NK-92 treated with Interleukin-12 subunit alpha and Interleukin-12 subunit beta, amount 100 ng/mL, for 24 hours (cell line): ENCODE results near the gene DDX11.
"Not testable (repeated sequence)": the region's sequence is repeated elsewhere in the genome, so short reads cannot be mapped to it uniquely, and the experiment has no call there.

Source experiments
- DNase-seq: peaks from one replicate; lab custom pipeline; 2025; lab: John Stamatoyannopoulos, UW

Gene DDX11

GRCh38 chr12:31067656-31068055 lies 6.0 kb upstream of the DDX11 start:
- DNase-seq, result not testable (repeated sequence)

GRCh38 chr12:31070971-31071740 lies 2.5 kb upstream of the DDX11 start:
- not testable (repeated sequence) for DNase-seq

- not testable (repeated sequence) for DNase-seq
Measured at GRCh38 chr12:31072962-31073361, 698 bp upstream of the DDX11 start.

GRCh38 chr12:31074333-31074874 lies 744 bp downstream of the DDX11 start:
- DNase-seq, result not testable (repeated sequence)

GRCh38 chr12:31076150-31076549 lies 2.5 kb downstream of the DDX11 start:
- DNase-seq, result not testable (repeated sequence)

GRCh38 chr12:31077095-31077494 lies 3.4 kb downstream of the DDX11 start:
- DNase-seq, result not testable (repeated sequence)

GRCh38 chr12:31077998-31078397 lies 4.3 kb downstream of the DDX11 start:
- not testable (repeated sequence) for DNase-seq

GRCh38 chr12:31079421-31079820 lies 5.8 kb downstream of the DDX11 start:
- DNase-seq, result not testable (repeated sequence)

- DNase-seq, result not testable (repeated sequence)
Measured at GRCh38 chr12:31080221-31080620, 6.6 kb downstream of the DDX11 start.

GRCh38 chr12:31081274-31081673 lies 7.6 kb downstream of the DDX11 start:
- DNase-seq, result not testable (repeated sequence)

GRCh38 chr12:31084241-31084640 lies 10.6 kb downstream of the DDX11 start:
- not testable (repeated sequence) for DNase-seq

GRCh38 chr12:31086032-31086431 lies 12.4 kb downstream of the DDX11 start:
- DNase-seq, result not testable (repeated sequence)

GRCh38 chr12:31087486-31087885 lies 13.8 kb downstream of the DDX11 start:
- not testable (repeated sequence) for DNase-seq

GRCh38 chr12:31087956-31088355 lies 14.3 kb downstream of the DDX11 start:
- not testable (repeated sequence) for DNase-seq

GRCh38 chr12:31089072-31089471 lies 15.4 kb downstream of the DDX11 start:
- DNase-seq, result no peak

- not testable (repeated sequence) for DNase-seq
Measured at GRCh38 chr12:31091629-31092028, 18.0 kb downstream of the DDX11 start.

GRCh38 chr12:31092718-31093117 lies 19.1 kb downstream of the DDX11 start:
- DNase-seq, result not testable (repeated sequence)

GRCh38 chr12:31095080-31095860 lies 21.6 kb downstream of the DDX11 start:
- not testable (repeated sequence) for DNase-seq

GRCh38 chr12:31096251-31097065 lies 22.8 kb downstream of the DDX11 start:
- DNase-seq, result not testable (repeated sequence)

- not testable (repeated sequence) for DNase-seq
Measured at GRCh38 chr12:31097819-31098218, 24.2 kb downstream of the DDX11 start.

- not testable (repeated sequence) for DNase-seq
Measured at GRCh38 chr12:31098363-31098762, 24.7 kb downstream of the DDX11 start.

- DNase-seq, result not testable (repeated sequence)
Measured at GRCh38 chr12:31098771-31099170, 25.1 kb downstream of the DDX11 start.
